Measurements from ENCODE around the gene PLXNC1. TPM values are rescaled to one million over a fixed set of nuclear protein-coding genes. Genes with fewer than 3 reads are reported as not detected.

PLXNC1 gene
- polyA plus RNA-seq, 1 experiment, result 2.2 TPM

DNA sequence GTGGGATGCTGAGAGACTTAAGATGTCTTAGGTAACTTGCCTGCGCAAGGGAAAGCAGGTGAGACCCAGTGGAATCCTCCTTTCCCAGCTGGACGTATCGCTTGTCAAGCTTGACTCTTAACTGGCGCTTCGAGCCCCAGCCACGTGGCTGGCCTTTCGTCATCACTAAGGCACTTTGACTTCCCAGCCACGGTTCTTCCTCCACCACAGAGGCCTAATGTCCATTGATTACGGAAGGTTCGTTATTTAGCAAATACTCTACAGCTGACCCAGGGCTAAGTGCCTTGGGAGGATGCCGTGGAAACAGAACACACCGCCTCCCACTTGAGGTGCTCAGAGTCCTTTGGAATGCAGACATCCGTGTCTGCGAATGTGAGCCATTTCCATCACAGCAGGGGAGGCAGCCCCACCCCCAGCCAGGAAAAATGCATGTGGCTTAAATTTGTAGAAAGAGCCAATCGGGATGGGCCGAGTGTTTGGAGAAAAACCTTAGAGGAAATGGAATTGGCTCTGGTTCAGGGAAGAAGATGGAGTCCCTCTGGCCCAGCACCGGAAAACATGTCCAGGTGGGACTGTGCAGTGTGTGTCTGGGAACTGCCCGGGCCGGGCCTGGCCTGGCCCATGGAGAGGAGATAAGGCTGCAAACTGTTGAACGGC, 115.7 kb downstream of the PLXNC1 start:
- no peaks in the 10 kb centered on the region for H3K27me3 ChIP-seq (ENCODE audit: control insufficient read depth, insufficient read depth, low read length)
- ChIA-PET POLR2A (no interaction called here), CTCF (no interaction called here)
- no peaks in the 10 kb centered on the region; the same call in 1 of the 2 replicates for H3K36me3 ChIP-seq (ENCODE audit: control insufficient read depth, insufficient read depth, low read length)
- TF ChIP-seq, protein P1, sequence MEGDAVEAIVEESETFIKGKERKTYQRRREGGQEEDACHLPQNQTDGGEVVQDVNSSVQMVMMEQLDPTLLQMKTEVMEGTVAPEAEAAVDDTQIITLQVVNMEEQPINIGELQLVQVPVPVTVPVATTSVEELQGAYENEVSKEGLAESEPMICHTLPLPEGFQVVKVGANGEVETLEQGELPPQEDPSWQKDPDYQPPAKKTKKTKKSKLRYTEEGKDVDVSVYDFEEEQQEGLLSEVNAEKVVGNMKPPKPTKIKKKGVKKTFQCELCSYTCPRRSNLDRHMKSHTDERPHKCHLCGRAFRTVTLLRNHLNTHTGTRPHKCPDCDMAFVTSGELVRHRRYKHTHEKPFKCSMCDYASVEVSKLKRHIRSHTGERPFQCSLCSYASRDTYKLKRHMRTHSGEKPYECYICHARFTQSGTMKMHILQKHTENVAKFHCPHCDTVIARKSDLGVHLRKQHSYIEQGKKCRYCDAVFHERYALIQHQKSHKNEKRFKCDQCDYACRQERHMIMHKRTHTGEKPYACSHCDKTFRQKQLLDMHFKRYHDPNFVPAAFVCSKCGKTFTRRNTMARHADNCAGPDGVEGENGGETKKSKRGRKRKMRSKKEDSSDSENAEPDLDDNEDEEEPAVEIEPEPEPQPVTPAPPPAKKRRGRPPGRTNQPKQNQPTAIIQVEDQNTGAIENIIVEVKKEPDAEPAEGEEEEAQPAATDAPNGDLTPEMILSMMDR (IDR thresholded peaks at IDR 0.05; ENCODE audit: insufficient read depth, low read depth, low read length), result no peak
- H3K4me3 ChIP-seq (ENCODE audit: low read depth, low read length), result no peak overlapping the region
- DNase-seq (ENCODE audit: low read depth), result peak; percentile 70

DNA sequence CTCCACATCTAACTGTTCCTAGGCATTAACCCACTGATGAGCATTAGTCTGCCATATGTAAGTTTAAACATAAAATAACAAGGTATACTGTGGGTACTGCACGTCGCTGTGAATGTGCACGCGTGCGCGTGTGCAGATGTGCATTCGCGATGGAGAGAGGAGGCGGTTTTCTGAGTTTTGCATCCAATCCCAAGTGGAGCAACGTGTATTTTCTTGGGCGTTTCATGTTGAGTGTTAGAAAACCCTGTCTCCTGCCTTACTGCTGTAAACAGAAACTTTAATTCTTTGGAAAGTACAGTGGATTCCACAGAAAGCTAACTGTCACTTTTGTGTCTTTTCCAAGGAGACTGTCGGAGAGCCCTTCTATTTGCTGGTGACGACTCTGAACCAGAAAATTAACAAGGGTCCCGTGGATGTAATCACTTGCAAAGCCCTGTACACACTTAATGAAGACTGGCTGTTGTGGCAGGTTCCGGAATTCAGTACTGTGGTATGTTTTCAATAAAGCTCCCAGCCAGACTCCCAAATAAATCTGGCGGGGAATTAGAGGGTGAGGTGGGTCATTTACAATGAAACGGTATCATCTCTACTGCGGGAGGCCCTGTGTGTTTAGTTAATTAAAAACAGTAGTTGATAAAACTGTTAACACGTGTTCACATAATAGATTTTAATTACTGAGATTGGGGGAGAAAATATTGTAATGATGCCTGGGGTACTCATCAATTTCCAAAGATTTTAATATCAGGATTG, 116.5 kb downstream of the PLXNC1 start:
- TF ChIP-seq, protein P1 (IDR thresholded peaks at IDR 0.05; ENCODE audit: insufficient read depth, low read depth, low read length), result no peak

DNA sequence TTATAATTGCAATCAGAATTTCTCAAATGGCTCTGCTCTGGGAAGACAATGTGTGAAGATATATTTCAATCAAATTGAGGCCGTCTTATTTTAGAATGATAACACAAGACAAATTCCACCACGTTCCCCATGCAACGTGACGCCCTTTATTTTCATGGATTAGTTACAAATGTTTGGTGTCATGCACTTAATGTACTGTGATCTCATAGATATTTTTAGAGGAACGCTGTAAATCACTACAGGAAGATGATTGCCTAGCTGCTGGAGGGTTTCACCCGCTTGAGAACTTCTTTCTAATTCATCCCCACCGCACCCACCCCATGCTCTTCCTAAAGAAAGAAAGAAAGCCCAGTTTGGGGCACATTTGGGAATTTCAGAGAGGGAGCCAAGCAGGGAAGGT, 117.2 kb downstream of the PLXNC1 start:
- H3K27me3 ChIP-seq (ENCODE audit: control insufficient read depth, insufficient read depth, low read length), result no peaks in the 10 kb centered on the region
- no peak for DNase-seq (ENCODE audit: low read depth)
- CTCF ChIA-PET, result interaction anchor here (0.8 to 1.3 kb wide), 2 partner anchors 39 to 169 kb away, joined by 3 read pairs; no protein-coding TSS in a partner anchor
- POLR2A ChIA-PET, result interaction anchor here (1.0 kb wide), 1 partner anchor 24 kb away, joined by 4 read pairs; no protein-coding TSS in a partner anchor
- TF ChIP-seq, protein P1 (IDR thresholded peaks at IDR 0.05; ENCODE audit: insufficient read depth, low read depth, low read length), result no peak
- no peak overlapping the region for H3K4me3 ChIP-seq (ENCODE audit: low read depth, low read length)
- H3K36me3 ChIP-seq (ENCODE audit: control insufficient read depth, insufficient read depth, low read length), result no peaks in the 10 kb centered on the region

More for the DNA sequence above, 116.5 kb downstream of the PLXNC1 start:
- POLR2A ChIA-PET, result no interaction called here
- H3K4me3 ChIP-seq (ENCODE audit: low read depth, low read length), result no peak overlapping the region
- H3K27me3 ChIP-seq (ENCODE audit: control insufficient read depth, insufficient read depth, low read length), result no peaks in the 10 kb centered on the region
- H3K36me3 ChIP-seq (ENCODE audit: control insufficient read depth, insufficient read depth, low read length), result no peaks in the 10 kb centered on the region; the same call in 1 of the 2 replicates
- no peak for DNase-seq (ENCODE audit: low read depth)
- CTCF ChIA-PET, result no interaction called here

DNA sequence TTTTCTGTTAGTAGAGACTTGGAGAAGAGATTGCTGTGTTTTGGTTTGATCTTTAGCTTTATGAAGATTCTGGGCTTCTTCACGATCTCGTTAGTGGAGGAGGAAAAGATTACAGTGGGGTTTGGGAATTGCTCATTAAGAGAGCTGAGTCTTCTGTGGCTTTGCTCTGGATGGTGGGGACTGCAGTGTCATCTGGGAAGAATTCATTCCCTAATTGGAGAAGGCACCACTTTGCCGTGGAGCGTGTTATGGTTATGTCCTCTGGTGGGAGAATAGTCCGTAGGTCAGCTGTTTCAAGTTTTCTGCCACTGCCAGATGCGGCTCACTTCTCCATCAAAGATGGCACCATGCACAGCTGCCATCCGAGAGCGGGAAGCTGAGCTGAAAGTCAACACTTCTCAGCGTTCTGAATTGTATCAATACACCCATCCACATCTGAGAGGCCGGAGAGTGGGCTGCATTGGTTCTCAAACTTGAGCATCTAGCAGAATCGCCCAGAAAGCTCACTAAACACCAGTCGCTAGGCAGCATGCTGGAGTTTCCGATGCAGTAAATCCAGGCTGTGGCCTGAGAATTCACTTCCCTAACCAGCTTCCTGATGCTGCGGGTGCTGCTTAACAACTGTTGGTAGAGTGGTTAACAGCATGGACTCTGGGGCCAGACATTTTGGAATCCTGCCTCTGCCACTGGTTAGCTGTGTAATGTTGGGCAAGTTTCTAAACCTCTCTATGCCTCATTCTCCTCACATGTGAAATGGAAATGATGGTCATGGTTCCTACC, 117.8 kb downstream of the PLXNC1 start:
- Histone ChIP-seq H3K36me3 (ENCODE audit: control insufficient read depth, insufficient read depth, low read length) (no peaks in the 10 kb centered on the region), H3K27me3 (ENCODE audit: control insufficient read depth, insufficient read depth, low read length) (no peaks in the 10 kb centered on the region), H3K4me3 (ENCODE audit: low read depth, low read length) (no peak overlapping the region)
- ChIA-PET POLR2A (interaction anchor here (1.0 kb wide), 1 partner anchor 23 kb away, joined by 4 read pairs; no protein-coding TSS in a partner anchor), CTCF (interaction anchor here (0.8 to 1.3 kb wide), 3 partner anchors 38 to 180 kb away, joined by 3 read pairs; no protein-coding TSS in a partner anchor)
- TF ChIP-seq, protein P1 (IDR thresholded peaks at IDR 0.05; ENCODE audit: insufficient read depth, low read depth, low read length), result no peak
- DNase-seq (ENCODE audit: low read depth), result peak; percentile 44

All from BJ (cell line).